CD4-positive, alpha-beta memory T cell (primary cell): ENCODE measurements around the gene RAB14. TPM values are rescaled to one million over a fixed set of nuclear protein-coding genes. Genes with fewer than 3 reads are reported as not detected.

Experiments
- CTCF ChIA-PET: fragments of 350-600 bp; sonication (Branson Sonifier 250); formaldehyde crosslinking; loops from one replicate; lab custom pipeline; 2021; ENCODE audit warnings: inconsistent platforms; ENCODE audit not compliant: partially characterized antibody; lab: Charles Lee
- POLR2A ChIA-PET: fragments of 350-600 bp; sonication (Branson Sonifier 250); formaldehyde crosslinking; loops from one replicate; lab custom pipeline; 2021; ENCODE audit not compliant: partially characterized antibody; lab: Charles Lee
- DNase-seq, 5 donors: peaks; one replicate each; pipeline versions ENCODE4 v3.0.0 to v3.0.0-alpha.2; 2020 to 2022; ENCODE audit warnings: mixed read lengths in 1 of 5
- H3K27ac ChIP-seq: one replicate; pipeline ENCODE4 v1.7.0; 2013; ENCODE audit warnings: low read depth, low read length
- H3K27me3 ChIP-seq: 2 replicates; pipeline ENCODE4 v1.7.0; 2013; ENCODE audit warnings: mild to moderate bottlenecking, low read length, moderate library complexity; ENCODE audit not compliant: insufficient read depth
- H3K36me3 ChIP-seq: 2 replicates; pipeline ENCODE4 v1.7.0; 2013; ENCODE audit warnings: mild to moderate bottlenecking, low read length, moderate library complexity; ENCODE audit not compliant: insufficient read depth
- H3K4me1 ChIP-seq: 2 replicates; pipeline ENCODE4 v1.7.0; 2013; ENCODE audit warnings: mild to moderate bottlenecking, low read length, moderate library complexity; ENCODE audit not compliant: insufficient read depth
- H3K4me3 ChIP-seq, 2 donors: one replicate each; pipeline ENCODE4 v1.7.0; 2013; ENCODE audit warnings: low read length in 2 of 2, mild to moderate bottlenecking in 1 of 2
- H3K9me3 ChIP-seq, 2 donors: one replicate each; pipeline ENCODE4 v1.7.0; 2013; ENCODE audit warnings: low read length in 2 of 2, control low read depth in 1 of 2; ENCODE audit not compliant: control insufficient read depth in 1 of 2
- H3K27ac Mint-ChIP-seq, 7 donors: one replicate each; pipeline ENCODE4 v1.8.0; 2020 to 2021; ENCODE audit warnings: mixed read lengths in 7 of 7, mild to moderate bottlenecking in 6 of 7, inconsistent platforms in 3 of 7, moderate library complexity in 3 of 7
- H3K27me3 Mint-ChIP-seq, 2 donors: one replicate each; pipeline ENCODE4 v1.8.0; 2020 to 2021; ENCODE audit warnings: mixed read lengths in 2 of 2
- H3K36me3 Mint-ChIP-seq, 2 donors: one replicate each; pipeline ENCODE4 v1.8.0; 2020 to 2021; ENCODE audit warnings: mixed read lengths in 2 of 2, inconsistent platforms in 1 of 2, mild to moderate bottlenecking in 1 of 2
- H3K4me1 Mint-ChIP-seq, 4 donors: one replicate each; pipeline ENCODE4 v1.8.0; 2020 to 2021; ENCODE audit warnings: mixed read lengths in 4 of 4, mild to moderate bottlenecking in 1 of 4
- H3K4me3 Mint-ChIP-seq, 8 donors: one replicate each; pipeline ENCODE4 v1.8.0; 2020 to 2021; ENCODE audit warnings: mixed read lengths in 8 of 8, mild to moderate bottlenecking in 7 of 8, moderate library complexity in 6 of 8, inconsistent platforms in 3 of 8
- H3K9me3 Mint-ChIP-seq, 8 donors: one replicate each; pipeline ENCODE4 v1.8.0; 2020 to 2021; ENCODE audit warnings: mixed read lengths in 8 of 8, mild to moderate bottlenecking in 5 of 8, inconsistent platforms in 3 of 8, moderate library complexity in 1 of 8
- intact Hi-C: fragments of 100-400 bp; cut with micrococcal nuclease; formaldehyde crosslinking; loops from one replicate; pipeline ENCODE4 v1.15.1; 2023
- polyA plus RNA-seq, 2 donors: library from polyadenylated mRNA; unstranded; fragments of 300-500 nt; fragmentation: Illumina TruSeq; gene quantifications; one replicate each; pipeline ENCODE4 v1.2.3, GENCODE V29; 2021
- total RNA-seq, 2 experiments: library from RNA; stranded (reverse); gene quantifications; one replicate each; pipeline ENCODE4 v1.2.3, GENCODE V29; 2021

Gene RAB14
- total and polyA plus RNA-seq, 4 experiments from 2014 or later: 34.8 to 68.1 (median 59.8) TPM

- no peaks in the 10 kb centered on the region for H3K9me3 Mint-ChIP-seq
- Histone ChIP-seq H3K36me3 (peaks cover 33% of the 10 kb centered on the region), H3K27me3 (no peaks in the 10 kb centered on the region), H3K4me1 (peaks cover 69% of the 10 kb centered on the region), H3K9me3 (no peaks in the 10 kb centered on the region), H3K27ac (peak overlapping the region; percentile 40), H3K4me3 (no peak overlapping the region)
- POLR2A ChIA-PET: interaction anchor here (0.7 to 1.9 kb wide), 6 partner anchors 10 to 64 kb away, joined by 3 to 12 read pairs (median 4); partner anchors contain the start of gene RAB14
- H3K36me3 Mint-ChIP-seq: peaks cover 32 to 72% of the 10 kb centered on the region in 2 donors
- H3K4me3 Mint-ChIP-seq: peak overlapping the region in 4 of 8 donors; percentile 0 to 71 (median 38)
- CTCF ChIA-PET: interaction anchor here (1.1 to 3.2 kb wide), 9 partner anchors 9 to 204 kb away, joined by 3 to 13 read pairs (median 4); no protein-coding TSS in a partner anchor
- H3K27me3 Mint-ChIP-seq: no peaks in the 10 kb centered on the region
- intact Hi-C loops: loop anchor here (2.0 kb wide), 1 partner anchor 15 kb away; the partner anchor contains the start of gene RAB14
- peak overlapping the region; percentile 50 to 93 (median 80) for H3K27ac Mint-ChIP-seq
- H3K4me1 Mint-ChIP-seq: peaks cover 50 to 81% (median 63%) of the 10 kb centered on the region in 4 donors
- DNase-seq: no peak
Measured at GRCh38 chr9:121185774-121186403, 15.8 kb downstream of the RAB14 start.

- Mint-ChIP-seq H3K4me3 (peak overlapping the region in 4 of 8 donors; percentile 0 to 71 (median 44)), H3K36me3 (peaks cover 32 to 72% of the 10 kb centered on the region in 2 donors), H3K27me3 (no peaks in the 10 kb centered on the region), H3K9me3 (no peaks in the 10 kb centered on the region), H3K4me1 (peaks cover 48 to 75% (median 57%) of the 10 kb centered on the region in 4 donors), H3K27ac (peak overlapping the region; percentile 50 to 86 (median 80))
- intact Hi-C loops: no loop called here
- Histone ChIP-seq H3K27ac (peak overlapping the region; percentile 40), H3K9me3 (no peaks in the 10 kb centered on the region), H3K4me1 (peaks cover 62% of the 10 kb centered on the region), H3K36me3 (peaks cover 39% of the 10 kb centered on the region), H3K27me3 (no peaks in the 10 kb centered on the region), H3K4me3 (no peak overlapping the region)
- CTCF ChIA-PET: interaction anchor here (1.1 to 3.2 kb wide), 9 partner anchors 9 to 204 kb away, joined by 3 to 13 read pairs (median 4); no protein-coding TSS in a partner anchor
- POLR2A ChIA-PET: interaction anchor here (0.7 to 1.9 kb wide), 7 partner anchors 9 to 63 kb away, joined by 3 to 12 read pairs (median 5); partner anchors contain the start of gene RAB14
- no peak for DNase-seq
Measured at GRCh38 chr9:121185178-121185745, 16.4 kb downstream of the RAB14 start.

- peaks cover 44 to 68% (median 53%) of the 10 kb centered on the region in 4 donors for H3K4me1 Mint-ChIP-seq
- Histone ChIP-seq H3K4me3 (no peak overlapping the region), H3K9me3 (no peaks in the 10 kb centered on the region), H3K4me1 (peaks cover 54% of the 10 kb centered on the region), H3K36me3 (peaks cover 46% of the 10 kb centered on the region), H3K27me3 (no peaks in the 10 kb centered on the region), H3K27ac (no peak overlapping the region)
- H3K27ac Mint-ChIP-seq: peak overlapping the region in 6 of 7 donors; percentile 8 to 88 (median 78)
- no peaks in the 10 kb centered on the region for H3K27me3 Mint-ChIP-seq
- peaks cover 28 to 77% of the 10 kb centered on the region in 2 donors for H3K36me3 Mint-ChIP-seq
- ChIA-PET CTCF (interaction anchor here (1.1 to 1.3 kb wide), 2 partner anchors 8 to 15 kb away, joined by 3 to 4 read pairs; no protein-coding TSS in a partner anchor), POLR2A (interaction anchor here (0.7 to 1.5 kb wide), 3 partner anchors 14 to 63 kb away, joined by 3 to 8 read pairs (median 6); partner anchors contain the start of gene RAB14)
- peak overlapping the region in 1 of 8 donors; percentile 29 for H3K4me3 Mint-ChIP-seq
- no peak for DNase-seq
- intact Hi-C loops: no loop called here
- H3K9me3 Mint-ChIP-seq: no peaks in the 10 kb centered on the region
Measured at GRCh38 chr9:121184463-121184862, 17.2 kb downstream of the RAB14 start.

GRCh38 chr9:121183666-121184423, 17.8 kb downstream of the RAB14 start:
- Mint-ChIP-seq H3K9me3 (no peaks in the 10 kb centered on the region), H3K27me3 (no peaks in the 10 kb centered on the region), H3K4me1 (peaks cover 41 to 62% (median 49%) of the 10 kb centered on the region in 4 donors), H3K27ac (peak overlapping the region in 6 of 7 donors; percentile 54 to 88 (median 78)), H3K4me3 (peak overlapping the region in 1 of 8 donors; percentile 29), H3K36me3 (peaks cover 25 to 73% of the 10 kb centered on the region in 2 donors)
- Histone ChIP-seq H3K27me3 (no peaks in the 10 kb centered on the region), H3K27ac (no peak overlapping the region), H3K9me3 (no peaks in the 10 kb centered on the region), H3K36me3 (peaks cover 47% of the 10 kb centered on the region), H3K4me3 (no peak overlapping the region), H3K4me1 (peaks cover 48% of the 10 kb centered on the region)
- CTCF ChIA-PET: interaction anchor here (0.8 to 1.1 kb wide), 2 partner anchors 13 to 15 kb away, joined by 3 to 4 read pairs; no protein-coding TSS in a partner anchor
- POLR2A ChIA-PET: interaction anchor here (0.7 to 1.5 kb wide), 3 partner anchors 13 to 62 kb away, joined by 3 to 8 read pairs (median 6); partner anchors contain the start of gene RAB14
- intact Hi-C loops: no loop called here
- DNase-seq: no peak

GRCh38 chr9:121182989-121183388, 18.7 kb downstream of the RAB14 start:
- H3K27ac ChIP-seq: no peak overlapping the region
- H3K4me3 Mint-ChIP-seq: peak overlapping the region in 1 of 8 donors; percentile 12
- H3K36me3 Mint-ChIP-seq: peaks cover 24 to 76% of the 10 kb centered on the region in 2 donors

GRCh38 chr9:121182101-121182836, 19.4 kb downstream of the RAB14 start:
- Mint-ChIP-seq H3K4me3 (no peak overlapping the region), H3K27me3 (no peaks in the 10 kb centered on the region), H3K27ac (peak overlapping the region in 6 of 7 donors; percentile 24 to 82 (median 60)), H3K36me3 (peaks cover 24 to 79% of the 10 kb centered on the region in 2 donors), H3K4me1 (peaks cover 33 to 48% (median 40%) of the 10 kb centered on the region in 4 donors), H3K9me3 (no peaks in the 10 kb centered on the region)
- DNase-seq: no peak
- H3K27me3 ChIP-seq: no peaks in the 10 kb centered on the region
- no peaks in the 10 kb centered on the region for H3K9me3 ChIP-seq
- no peak overlapping the region for H3K27ac ChIP-seq
- intact Hi-C loops: no loop called here
- H3K36me3 ChIP-seq: peaks cover 51% of the 10 kb centered on the region
- H3K4me3 ChIP-seq: no peak overlapping the region
- CTCF ChIA-PET: no interaction called here
- peaks cover 34% of the 10 kb centered on the region for H3K4me1 ChIP-seq
- POLR2A ChIA-PET: interaction anchor here (0.8 kb wide), 1 partner anchor 10 kb away, joined by 3 read pairs; no protein-coding TSS in a partner anchor

More at GRCh38 chr9:121182989-121183388, 18.7 kb downstream of the RAB14 start:
- ChIA-PET POLR2A (interaction anchor here (1.2 kb wide), 1 partner anchor 62 kb away, joined by 3 read pairs; no protein-coding TSS in a partner anchor), CTCF (no interaction called here)
- peaks cover 38 to 55% (median 45%) of the 10 kb centered on the region in 4 donors for H3K4me1 Mint-ChIP-seq
- no peak overlapping the region for H3K4me3 ChIP-seq
- intact Hi-C loops: no loop called here
- no peaks in the 10 kb centered on the region for H3K27me3 ChIP-seq
- H3K27me3 Mint-ChIP-seq: no peaks in the 10 kb centered on the region
- H3K4me1 ChIP-seq: peaks cover 42% of the 10 kb centered on the region
- H3K9me3 ChIP-seq: no peaks in the 10 kb centered on the region
- DNase-seq: no peak
- H3K27ac Mint-ChIP-seq: peak overlapping the region; percentile 53 to 85 (median 77)
- no peaks in the 10 kb centered on the region for H3K9me3 Mint-ChIP-seq
- peaks cover 51% of the 10 kb centered on the region for H3K36me3 ChIP-seq
